Suprapubic skin (tissue), 4 donors: ENCODE data around the gene FFAR4.

Experiments used
- CTCF ChIP-seq, 2 donors: fragments of 200-600 bp in 1 of 2; fragments of 450-650 bp in 1 of 2; sonication (generic) in 1 of 2; IDR thresholded peaks; one replicate each; pipeline ENCODE4 v1.5.1; 2016 to 2019; ENCODE audit warnings: antibody characterized with exemption in 2 of 2, mild to moderate bottlenecking in 1 of 2, moderate library complexity in 1 of 2
- EP300 ChIP-seq: sonication (generic); formaldehyde crosslinking; IDR thresholded peaks from one replicate; pipeline ENCODE4 v1.6.1; 2017; ENCODE audit warnings: antibody characterized with exemption
- POLR2A ChIP-seq, 2 donors: fragments of 450-650 bp; IDR thresholded peaks; one replicate each; pipeline ENCODE4 v1.6.1; 2017; ENCODE audit warnings: antibody characterized with exemption in 2 of 2, mild to moderate bottlenecking in 2 of 2, moderate library complexity in 2 of 2
- POLR2AphosphoS5 ChIP-seq, 3 donors: sonication (generic); formaldehyde crosslinking; IDR thresholded peaks; one replicate each; pipeline ENCODE4 v1.6.1; 2017; ENCODE audit warnings: antibody characterized with exemption in 3 of 3

GRCh38 chr10:93518531-93518930 lies 47.9 kb upstream of the FFAR4 start:
- TF ChIP-seq CTCF (IDR thresholded peaks at IDR 0.05) (no peak), POLR2A (IDR thresholded peaks at IDR 0.05) (no peak), POLR2AphosphoS5 (IDR thresholded peaks at IDR 0.05) (no peak), EP300 (no peak)
